GM12801 (cell line): ENCODE data around the gene PDCL2.

ENCODE experiments used
- TF ChIP-seq, protein P1 (sequence below): IDR thresholded peaks from one replicate; pipeline ENCODE4 v1.5.1; 2011; ENCODE audit warnings: control low read depth; ENCODE audit not compliant: insufficient read length; ENCODE audit errors: extremely low read depth

The PDCL2 gene

DNA sequence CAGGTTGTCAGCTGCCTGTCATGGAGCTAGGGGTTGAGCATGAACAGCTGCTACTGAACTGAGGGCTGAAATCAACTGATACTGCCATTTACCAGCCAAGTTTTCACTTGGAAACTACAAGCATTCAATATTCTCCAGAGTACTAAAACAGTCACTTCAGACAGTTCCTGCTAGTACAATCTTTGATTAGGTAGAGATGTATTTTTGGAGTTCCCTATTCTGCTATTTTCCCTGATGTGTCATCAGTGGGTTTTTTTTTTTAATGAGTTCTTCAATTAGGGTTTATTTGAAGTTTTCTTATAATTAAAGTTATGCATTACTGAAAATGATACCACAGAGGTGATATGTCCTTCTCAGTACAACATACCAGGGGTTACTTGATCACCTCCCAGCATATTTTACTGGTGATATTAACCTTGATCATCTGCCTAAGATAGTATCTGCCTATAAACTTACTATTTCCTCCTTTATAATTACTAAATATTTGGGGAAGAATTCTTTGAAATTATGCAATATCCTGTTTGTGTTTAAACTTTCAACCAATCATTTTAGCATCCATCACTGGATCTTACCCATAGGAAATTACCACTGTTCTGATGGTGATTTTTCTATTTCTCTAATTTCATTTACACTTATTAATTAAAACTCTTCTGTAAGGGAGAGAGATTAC is 13.6 kb downstream of the PDCL2 start:
- TF ChIP-seq, protein P1, sequence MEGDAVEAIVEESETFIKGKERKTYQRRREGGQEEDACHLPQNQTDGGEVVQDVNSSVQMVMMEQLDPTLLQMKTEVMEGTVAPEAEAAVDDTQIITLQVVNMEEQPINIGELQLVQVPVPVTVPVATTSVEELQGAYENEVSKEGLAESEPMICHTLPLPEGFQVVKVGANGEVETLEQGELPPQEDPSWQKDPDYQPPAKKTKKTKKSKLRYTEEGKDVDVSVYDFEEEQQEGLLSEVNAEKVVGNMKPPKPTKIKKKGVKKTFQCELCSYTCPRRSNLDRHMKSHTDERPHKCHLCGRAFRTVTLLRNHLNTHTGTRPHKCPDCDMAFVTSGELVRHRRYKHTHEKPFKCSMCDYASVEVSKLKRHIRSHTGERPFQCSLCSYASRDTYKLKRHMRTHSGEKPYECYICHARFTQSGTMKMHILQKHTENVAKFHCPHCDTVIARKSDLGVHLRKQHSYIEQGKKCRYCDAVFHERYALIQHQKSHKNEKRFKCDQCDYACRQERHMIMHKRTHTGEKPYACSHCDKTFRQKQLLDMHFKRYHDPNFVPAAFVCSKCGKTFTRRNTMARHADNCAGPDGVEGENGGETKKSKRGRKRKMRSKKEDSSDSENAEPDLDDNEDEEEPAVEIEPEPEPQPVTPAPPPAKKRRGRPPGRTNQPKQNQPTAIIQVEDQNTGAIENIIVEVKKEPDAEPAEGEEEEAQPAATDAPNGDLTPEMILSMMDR: no peak

DNA sequence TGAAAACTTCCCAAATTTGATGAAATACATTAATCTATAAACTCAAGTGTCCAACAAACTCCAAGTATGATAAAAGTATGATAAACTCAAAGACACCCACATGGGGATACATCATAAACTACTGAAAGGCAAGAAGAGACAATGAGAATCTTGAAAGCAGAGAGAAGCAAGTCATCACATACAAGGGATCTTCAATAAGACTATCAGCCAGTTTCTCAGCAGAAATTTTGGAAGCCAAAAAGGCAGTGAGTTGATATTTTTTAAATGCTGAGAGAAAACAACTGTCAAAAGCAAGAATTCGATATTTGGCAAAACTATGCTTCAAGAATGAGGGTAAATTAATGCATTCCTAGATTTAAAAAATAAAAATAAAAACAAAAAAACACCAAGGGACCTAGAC is 16.5 kb downstream of the PDCL2 start:
- TF ChIP-seq, protein P1: no peak

DNA sequence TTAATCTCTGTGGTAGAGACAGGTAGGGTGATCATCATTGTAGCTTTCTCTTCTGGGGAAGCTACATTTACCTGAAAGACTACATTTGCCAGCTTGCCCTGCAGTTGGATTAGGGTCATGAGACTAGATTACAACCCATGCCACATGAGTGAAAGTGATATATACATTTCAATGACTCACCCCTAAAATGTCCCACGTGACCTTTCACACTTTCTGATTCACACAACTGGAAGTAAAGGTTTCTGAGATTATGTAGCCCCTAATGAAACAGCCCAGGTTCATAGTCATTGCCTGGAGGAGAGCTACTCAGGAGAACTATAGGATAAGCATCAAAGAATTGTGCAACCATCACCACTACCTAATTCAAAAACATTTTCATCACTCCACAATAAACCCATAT is 17.8 kb downstream of the PDCL2 start:
- TF ChIP-seq, protein P1: no peak

DNA sequence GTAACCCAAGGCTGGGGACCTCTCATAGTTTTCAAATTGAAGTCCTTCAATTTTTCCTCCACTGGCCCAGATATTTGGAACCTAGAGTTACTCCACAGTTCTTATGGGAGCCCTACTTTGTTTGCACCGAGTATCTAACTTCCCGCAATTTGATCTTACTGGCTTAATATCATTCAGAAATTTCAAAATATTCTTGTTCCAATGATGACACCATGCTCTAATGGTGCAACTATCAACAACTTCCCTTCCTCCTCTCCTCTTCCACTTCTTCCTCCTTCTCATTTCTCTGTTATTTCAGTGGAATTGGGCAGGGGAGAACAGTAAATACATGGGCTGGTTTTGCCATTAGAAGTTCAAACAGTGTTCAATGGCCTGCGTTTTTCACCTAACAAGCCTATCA is 20.2 kb downstream of the PDCL2 start:
- TF ChIP-seq, protein P1: no peak

DNA sequence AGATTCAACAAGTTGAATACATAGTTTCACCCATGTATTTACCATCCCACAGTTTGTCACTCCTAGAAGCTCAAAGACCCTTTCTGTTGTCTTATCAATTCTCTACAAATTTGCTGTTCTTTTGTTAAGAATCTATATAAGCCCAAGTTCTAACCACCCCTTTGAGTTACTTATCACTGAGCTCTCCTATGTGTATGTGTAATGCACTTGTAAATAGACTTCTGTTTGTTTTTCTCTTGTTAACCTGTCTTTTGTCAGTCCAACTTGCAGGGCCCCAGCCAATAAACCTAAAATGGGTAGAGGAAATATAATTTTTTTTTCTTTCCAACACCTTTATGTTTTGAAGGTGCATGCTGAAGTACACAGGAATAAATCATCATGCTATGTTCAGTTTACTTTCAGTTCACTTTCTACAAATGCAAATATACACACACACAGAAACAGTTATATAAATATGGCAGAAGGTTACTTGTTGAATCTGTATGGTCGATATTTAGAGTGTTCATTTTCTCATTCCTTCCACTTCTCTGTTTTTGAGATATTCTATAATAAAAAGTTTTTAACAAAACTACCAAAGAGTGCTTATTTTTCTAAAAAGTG is 23.0 kb downstream of the PDCL2 start:
- TF ChIP-seq, protein P1: no peak

DNA sequence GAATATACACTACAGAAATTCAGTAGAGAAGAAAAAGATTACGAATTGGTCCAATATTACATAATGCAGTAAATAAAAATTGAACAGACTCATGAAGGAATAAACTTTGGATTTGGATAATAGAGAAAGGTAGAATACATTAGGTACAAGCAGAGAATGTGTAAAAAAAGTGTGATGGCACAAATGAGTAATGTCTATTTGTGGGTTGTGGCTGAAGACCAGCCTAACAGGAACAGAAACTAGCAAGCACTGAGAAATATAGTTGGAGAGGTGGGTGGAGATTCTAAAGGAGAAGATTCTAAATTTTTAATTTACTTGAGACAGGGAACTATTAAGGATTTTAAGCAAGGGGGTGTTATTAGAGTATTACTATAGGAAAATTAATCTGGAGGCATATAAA is 30.2 kb downstream of the PDCL2 start:
- TF ChIP-seq, protein P1: no peak

DNA sequence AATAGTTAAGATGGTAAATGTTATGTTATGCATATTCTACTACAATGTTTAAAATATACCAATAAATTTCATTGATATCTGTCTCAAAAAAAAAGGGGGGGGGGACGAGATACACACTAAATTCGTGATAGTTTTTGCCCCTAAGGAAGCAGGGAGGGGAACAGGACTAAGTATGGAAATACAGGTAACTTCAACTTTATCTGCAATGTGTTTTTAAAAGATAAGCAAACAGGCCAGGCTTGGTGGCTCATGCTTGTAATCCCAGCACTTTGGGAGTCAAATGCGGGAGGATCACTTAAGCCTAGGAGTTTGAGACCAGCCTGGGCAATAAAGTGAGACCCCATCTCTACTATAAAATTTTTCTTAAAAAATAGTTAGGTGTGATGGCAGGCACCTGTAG is 31.9 kb downstream of the PDCL2 start:
- TF ChIP-seq, protein P1: no peak
